Small intestine (tissue), 7 donors: ENCODE data around the gene ALPG. TPM values are rescaled to one million over a fixed set of nuclear protein-coding genes. Genes with fewer than 3 reads are reported as not detected.
"Not testable (repeated sequence)": the region's sequence is repeated elsewhere in the genome, so short reads cannot be mapped to it uniquely, and the experiment has no call there.

Experiments
- DNase-seq, 2 donors: peaks; one replicate each; pipeline versions ENCODE4 v3.0.0 to v3.0.0-alpha.2; 2013
- FAIRE-seq: peaks from 2 replicates; lab custom pipeline; 2012; peaks lifted over from hg19 to GRCh38; lab: Jason Lieb, UNC
- H3K27ac ChIP-seq, 3 donors: one replicate each; pipeline ENCODE4 v1.5.1; 2013; ENCODE audit warnings: low read length in 2 of 3, mild to moderate bottlenecking in 2 of 3, control low read depth in 1 of 3, inconsistent platforms in 1 of 3, low read depth in 1 of 3, moderate library complexity in 1 of 3
- H3K27me3 ChIP-seq, 3 donors: one replicate each; pipeline ENCODE4 v1.6.1; 2013; ENCODE audit warnings: low read length in 3 of 3, inconsistent platforms in 1 of 3; ENCODE audit not compliant: control insufficient read depth in 3 of 3, insufficient read depth in 3 of 3
- H3K36me3 ChIP-seq, 3 donors: one replicate each; pipeline ENCODE4 v1.6.1; 2013; ENCODE audit warnings: low read length in 3 of 3, inconsistent platforms in 1 of 3, low read depth in 1 of 3, mild to moderate bottlenecking in 1 of 3, moderate library complexity in 1 of 3; ENCODE audit not compliant: control insufficient read depth in 3 of 3, insufficient read depth in 2 of 3
- H3K4me1 ChIP-seq, 3 donors: one replicate each; pipeline ENCODE4 v1.6.1; 2013; ENCODE audit warnings: low read length in 2 of 3, inconsistent platforms in 1 of 3, low read depth in 1 of 3, mild to moderate bottlenecking in 1 of 3, moderate library complexity in 1 of 3; ENCODE audit not compliant: control insufficient read depth in 3 of 3, insufficient read depth in 2 of 3
- H3K4me3 ChIP-seq, 3 donors: one replicate each; pipeline ENCODE4 v1.5.1; 2013; ENCODE audit warnings: low read length in 3 of 3, control low read depth in 1 of 3, inconsistent platforms in 1 of 3, low read depth in 1 of 3, mild to moderate bottlenecking in 1 of 3, moderate library complexity in 1 of 3
- H3K9me3 ChIP-seq, 2 donors: one replicate each; pipeline ENCODE4 v1.6.1; 2013; ENCODE audit warnings: low read depth in 1 of 2, low read length in 1 of 2; ENCODE audit not compliant: control insufficient read depth in 2 of 2, insufficient read depth in 1 of 2
- WGBS, 3 donors: extraction: QIAGEN DNeasy Blood & Tissue Kit; methylation state at CpG; one replicate each; pipeline ENCODE4 v1.1.7; 2013; 5-methylcytosine and 5-hydroxymethylcytosine counted together
- polyA plus RNA-seq, 4 donors: library from polyadenylated mRNA; stranded (reverse) in 3 of 4; unstranded in 1 of 4; fragments of 200-250 nt in 3 of 4; fragments of 120-200 nt in 1 of 4; gene quantifications; one replicate each; pipeline versions ENCODE4 v1.2.1 to v1.2.3, GENCODE V29; 2013
- donor health status: healthy with polysubstance abuse.
- donor health status: control.
- donor health status: control.
- donor health status: Bipolar disorder and iron deficiency.
- donor health status: healthy.

ALPG gene
- polyA plus RNA-seq, 4 donors: 0.01 TPM; not detected in 3

DNA sequence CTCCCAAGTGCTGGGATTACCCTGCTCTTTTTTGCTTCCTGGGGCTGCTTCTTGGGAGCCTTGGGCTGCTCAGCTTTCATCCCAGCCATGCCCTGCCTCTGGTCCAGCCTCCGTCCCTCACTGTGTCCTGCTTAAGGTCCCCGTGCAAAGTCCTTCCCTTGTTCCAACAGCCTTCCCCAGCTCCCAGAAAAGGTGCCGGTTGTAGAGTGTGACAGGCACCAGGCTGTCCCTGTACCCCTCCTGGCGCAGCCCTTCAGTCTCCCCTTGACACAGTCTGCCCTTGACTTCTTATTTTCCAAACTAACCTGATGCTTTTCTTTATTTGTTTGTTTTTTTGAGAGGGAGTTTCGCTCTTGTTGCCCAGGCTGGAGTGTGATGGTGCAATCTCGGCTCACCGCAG is 29.2 kb downstream of the ALPG start:
- FAIRE-seq (no peak), DNase-seq (no peak)
- Histone ChIP-seq H3K36me3 (no peaks in the 10 kb centered on the region), H3K9me3 (no peaks in the 10 kb centered on the region), H3K27me3 (peaks cover 0 to 3% (median 0%) of the 10 kb centered on the region in 3 donors), H3K4me1 (no peaks in the 10 kb centered on the region), H3K4me3 (no peak overlapping the region), H3K27ac (no peak overlapping the region)
- WGBS, 3 donors: 71 to 86% (median 75%) methylated on average over 7 of the region's 7 CpGs

DNA sequence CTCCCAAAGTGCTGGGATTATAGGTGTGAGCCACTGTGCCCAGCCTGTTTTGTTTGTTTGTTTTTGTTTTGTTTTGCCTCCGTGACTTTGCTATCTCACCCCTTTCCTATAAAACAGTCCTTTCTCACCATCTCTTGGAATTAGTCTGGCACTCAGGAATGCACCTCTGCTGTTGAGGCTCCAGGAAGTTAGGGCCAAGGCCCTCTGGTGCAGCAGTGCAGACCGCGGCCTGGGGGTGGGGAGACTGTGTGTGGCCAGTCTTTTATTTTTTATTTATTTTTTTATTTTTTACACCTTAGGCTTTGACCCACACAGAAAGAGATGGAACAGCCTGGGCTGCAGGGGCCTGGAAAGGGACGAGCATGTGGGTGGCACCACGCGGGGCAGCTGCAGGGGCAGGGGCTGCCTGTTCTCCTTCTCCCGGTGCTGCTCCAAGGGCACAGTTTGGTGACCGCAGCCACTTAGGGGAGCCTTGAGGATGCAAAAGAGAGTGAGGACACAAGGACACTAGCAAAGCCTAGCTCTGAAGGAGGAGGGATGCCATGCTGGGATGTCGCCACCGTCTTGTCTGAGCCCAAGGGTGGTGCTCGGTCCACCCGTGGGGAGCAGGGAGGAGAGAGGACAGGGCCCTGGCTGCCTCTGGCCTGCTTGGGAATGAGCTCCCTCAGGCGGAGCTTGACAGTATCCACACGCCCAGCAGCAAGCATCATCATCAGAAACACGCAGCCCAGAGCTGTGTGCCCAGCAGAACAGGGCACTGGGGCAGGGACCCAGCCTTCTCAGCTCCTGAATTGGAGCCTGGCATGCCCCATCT is 29.9 kb downstream of the ALPG start:
- no peaks in the 10 kb centered on the region for H3K4me1 ChIP-seq
- 82 to 87% (median 86%) methylated on average over 15 of the region's 15 CpGs for WGBS, 3 donors
- H3K36me3 ChIP-seq: no peaks in the 10 kb centered on the region
- no peak overlapping the region for H3K4me3 ChIP-seq
- no peak for DNase-seq
- no peaks in the 10 kb centered on the region for H3K9me3 ChIP-seq
- no peak for FAIRE-seq
- peaks cover 0 to 3% (median 0%) of the 10 kb centered on the region in 3 donors for H3K27me3 ChIP-seq
- no peak overlapping the region for H3K27ac ChIP-seq

DNA sequence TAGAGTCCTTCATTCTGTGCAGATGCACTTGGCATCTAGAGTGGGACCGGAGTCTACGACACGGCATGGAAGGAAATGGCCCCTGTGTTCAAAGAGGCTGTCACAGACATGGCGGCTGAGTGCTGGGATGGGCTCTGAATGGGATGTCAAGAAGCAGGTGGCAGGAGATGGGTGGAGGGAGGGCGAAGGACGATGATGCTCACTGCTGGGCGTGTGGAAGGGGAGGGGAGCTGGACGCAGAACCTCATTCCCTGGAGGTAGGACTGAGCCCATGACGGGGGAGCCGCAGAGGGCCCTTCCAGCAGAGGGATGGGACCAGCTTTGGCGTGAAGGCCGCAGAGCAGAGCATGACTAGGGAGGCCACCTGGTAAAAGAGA is 30.5 kb downstream of the ALPG start:
- Histone ChIP-seq H3K4me1 (no peaks in the 10 kb centered on the region), H3K36me3 (no peaks in the 10 kb centered on the region), H3K4me3 (no peak overlapping the region), H3K27ac (no peak overlapping the region), H3K9me3 (no peaks in the 10 kb centered on the region), H3K27me3 (peaks cover 0 to 3% (median 0%) of the 10 kb centered on the region in 3 donors)
- DNase-seq (no peak), FAIRE-seq (no peak)
- 77 to 85% (median 81%) methylated on average over 12 of the region's 12 CpGs for WGBS, 3 donors

DNA sequence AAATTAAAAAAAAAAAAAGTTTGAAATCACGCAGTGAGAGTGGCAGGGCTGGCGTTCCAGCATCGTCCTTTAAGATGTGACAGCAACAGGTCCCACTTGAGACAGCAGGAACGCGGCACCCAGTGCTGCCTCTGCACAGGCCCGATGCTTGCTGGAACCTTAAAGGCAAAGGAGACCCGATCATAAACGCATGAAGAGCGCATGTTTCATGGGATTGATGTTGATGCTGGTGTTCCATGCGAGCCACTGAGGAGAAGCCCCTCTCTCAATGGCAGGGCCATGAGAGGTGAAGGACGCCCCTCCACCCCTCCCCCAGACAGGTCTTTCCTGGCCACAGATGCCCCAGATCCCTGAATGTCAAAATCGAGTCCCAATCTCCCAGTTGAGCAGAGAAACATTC is 31.4 kb downstream of the ALPG start:
- Histone ChIP-seq H3K27ac (no peak overlapping the region), H3K36me3 (no peaks in the 10 kb centered on the region), H3K4me3 (no peak overlapping the region), H3K9me3 (no peaks in the 10 kb centered on the region), H3K27me3 (peaks cover 0 to 3% (median 0%) of the 10 kb centered on the region in 3 donors), H3K4me1 (no peaks in the 10 kb centered on the region)
- FAIRE-seq (no peak), DNase-seq (no peak)
- WGBS, 3 donors: 82 to 86% (median 85%) methylated on average over 12 of the region's 12 CpGs

- DNase-seq: no peak
- FAIRE-seq: no peak
These were observed 32.5 kb downstream of the ALPG start for GRCh38 chr2:232438951-232439757.

GRCh38 chr2:232439758-232440135 is 33.1 kb downstream of the ALPG start:
- Histone ChIP-seq H3K4me3 (no peak overlapping the region), H3K36me3 (no peaks in the 10 kb centered on the region), H3K27me3 (peaks cover 0 to 3% (median 0%) of the 10 kb centered on the region in 3 donors), H3K4me1 (no peaks in the 10 kb centered on the region), H3K27ac (no peak overlapping the region), H3K9me3 (no peaks in the 10 kb centered on the region)
- DNase-seq (no peak), FAIRE-seq (no peak)
- 17 to 33% (median 31%) methylated on average over 1 to 3 of the region's 5 CpGs for WGBS, 3 donors

More at GRCh38 chr2:232438951-232439757, 32.5 kb downstream of the ALPG start:
- Histone ChIP-seq H3K27ac (no peak overlapping the region), H3K4me1 (no peaks in the 10 kb centered on the region), H3K36me3 (no peaks in the 10 kb centered on the region), H3K9me3 (no peaks in the 10 kb centered on the region), H3K27me3 (peaks cover 0 to 3% (median 0%) of the 10 kb centered on the region in 3 donors), H3K4me3 (no peak overlapping the region)
- WGBS, 3 donors: 76 to 82% (median 82%) methylated on average over 17 to 21 of the region's 22 CpGs

DNA sequence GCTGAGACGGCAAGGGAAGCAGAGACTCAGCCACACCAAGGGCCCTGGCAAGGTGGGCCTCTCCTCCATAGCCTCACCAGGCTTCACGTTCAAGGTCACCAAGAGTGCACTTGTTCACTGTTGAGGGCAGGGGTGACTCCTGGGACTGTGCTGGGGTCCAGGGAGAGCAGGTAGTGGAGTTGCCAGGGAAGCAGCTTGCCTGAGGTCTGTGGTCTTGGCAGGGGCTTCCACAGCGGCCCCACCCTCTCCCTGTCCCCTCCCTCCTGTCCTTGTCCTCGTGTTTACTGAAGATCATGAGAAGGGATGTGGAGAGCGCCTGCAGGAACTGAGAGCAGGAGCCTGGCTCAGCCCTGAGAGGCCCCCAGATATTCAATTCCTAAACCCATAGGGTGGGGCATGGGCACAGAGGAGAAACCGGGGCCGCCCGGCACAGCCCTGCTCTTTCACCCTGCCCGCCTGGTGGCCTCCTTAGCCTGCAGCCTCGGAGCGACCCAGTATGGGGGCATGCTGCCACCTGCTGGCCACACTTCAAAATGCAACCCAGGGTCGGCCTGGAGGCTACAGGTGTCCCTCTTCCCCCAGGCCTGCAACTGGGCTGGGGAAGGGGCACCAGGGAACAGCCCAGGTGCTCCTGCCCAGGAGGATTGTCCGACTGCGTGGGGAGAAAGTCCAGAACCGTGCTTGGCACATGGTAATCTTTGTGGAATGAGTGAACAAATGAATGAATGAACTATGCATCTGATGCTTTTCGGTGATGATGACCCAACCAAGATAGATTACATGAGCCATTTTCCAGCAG is 33.8 kb downstream of the ALPG start:
- WGBS, 3 donors: 8 to 15% (median 11%) methylated on average over 10 to 14 of the region's 16 CpGs

GRCh38 chr2:232441147-232441651 is 34.6 kb downstream of the ALPG start:
- H3K9me3 ChIP-seq: no peaks in the 10 kb centered on the region
- no peak for FAIRE-seq
- peaks cover 0 to 3% (median 0%) of the 10 kb centered on the region in 3 donors for H3K27me3 ChIP-seq
- no peak overlapping the region for H3K4me3 ChIP-seq
- WGBS, 3 donors: 74 to 81% (median 77%) methylated on average over 12 of the region's 12 CpGs
- no peaks in the 10 kb centered on the region for H3K4me1 ChIP-seq
- no peaks in the 10 kb centered on the region for H3K36me3 ChIP-seq
- DNase-seq: no peak
- H3K27ac ChIP-seq: no peak overlapping the region

More for the DNA sequence above, 33.8 kb downstream of the ALPG start:
- not testable (repeated sequence) for H3K27me3 ChIP-seq, H3K9me3 ChIP-seq, H3K36me3 ChIP-seq, H3K4me3 ChIP-seq, FAIRE-seq, H3K27ac ChIP-seq, H3K4me1 ChIP-seq
- DNase-seq: peak; percentile 80 to 87
